ENCODE results near the gene SOX13.

SOX13 gene

GRCh38 chr1:204107892-204108291 is 35.0 kb downstream of the SOX13 start:
- Histone ChIP-seq H2AK5ac (ENCODE audit: low read length) (no peak overlapping the region), H3K4me2 (ENCODE audit: low read length) (no peak overlapping the region), H2BK120ac (ENCODE audit: insufficient read depth, low read length, poor library complexity) (no peak overlapping the region), H2BK5ac (ENCODE audit: low read depth, low read length, poor library complexity) (no peak overlapping the region), H3K4me1 (ENCODE audit: control insufficient read depth in 1 of 2, insufficient read depth in 2 of 2, low read length in 2 of 2) (peaks cover 15 to 25% of the 10 kb centered on the region in 2 experiments), H3K36me3 (ENCODE audit: control insufficient read depth in 1 of 2, insufficient read depth in 2 of 2, low read length in 2 of 2) (peaks cover 0 to 2% of the 10 kb centered on the region in 2 experiments), H3K4ac (ENCODE audit: low read depth, low read length) (peak overlapping the region; percentile 44), H3K79me2 (ENCODE audit: control insufficient read depth, insufficient read depth, low read length, poor library complexity) (peaks cover 21% of the 10 kb centered on the region), H3K14ac (ENCODE audit: low read length) (no peak overlapping the region), H4K91ac (ENCODE audit: low read depth, low read length) (no peak overlapping the region), H3K27me3 (ENCODE audit: insufficient read depth, low read length) (no peaks in the 10 kb centered on the region), H2AFZ (ENCODE audit: insufficient read depth, low read length, poor library complexity) (no peak overlapping the region), H3K79me1 (ENCODE audit: low read length) (peaks cover 17% of the 10 kb centered on the region), H4K8ac (ENCODE audit: low read depth, low read length) (no peak overlapping the region), H2BK12ac (ENCODE audit: low read length) (no peak overlapping the region), H3K18ac (ENCODE audit: low read length) (peak overlapping the region; percentile 20), H3K23ac (ENCODE audit: low read length) (no peak overlapping the region), H3K27ac (ENCODE audit: low read depth, low read length) (no peak overlapping the region), H4K12ac (ENCODE audit: low read depth, low read length) (no peak overlapping the region), H3K9ac (ENCODE audit: low read length) (no peak overlapping the region), H3K9me3 (ENCODE audit: insufficient read depth, low read depth, low read length) (no peaks in the 10 kb centered on the region), H3K4me3 (ENCODE audit: low read depth, low read length) (no peak overlapping the region)
- DNase-seq, result no peak
- no CpG with 5 or more reads among the region's 2 CpGs for WGBS (ENCODE audit: extremely low coverage, insufficient coverage, insufficient read length)

- no CpG with 5 or more reads among the region's 21 CpGs for WGBS (ENCODE audit: extremely low coverage, insufficient coverage, insufficient read length)
- no peak overlapping the region for H4K91ac ChIP-seq (ENCODE audit: low read depth, low read length)
- H3K9ac ChIP-seq (ENCODE audit: low read length), result no peak overlapping the region
These were observed 35.6 kb downstream of the SOX13 start for GRCh38 chr1:204108312-204109141.

GRCh38 chr1:204110894-204111633 is 38.1 kb downstream of the SOX13 start:
- no peak overlapping the region for H4K12ac ChIP-seq (ENCODE audit: low read depth, low read length)
- H2BK120ac ChIP-seq (ENCODE audit: insufficient read depth, low read length, poor library complexity), result no peak overlapping the region
- H3K23ac ChIP-seq (ENCODE audit: low read length), result peak overlapping the region; percentile 14
- no peaks in the 10 kb centered on the region for H3K27me3 ChIP-seq (ENCODE audit: insufficient read depth, low read length)
- no peak overlapping the region for H2BK12ac ChIP-seq (ENCODE audit: low read length)
- no CpG with 5 or more reads among the region's 5 CpGs for WGBS (ENCODE audit: extremely low coverage, insufficient coverage, insufficient read length)
- H3K14ac ChIP-seq (ENCODE audit: low read length), result no peak overlapping the region
- no peaks in the 10 kb centered on the region for H3K9me3 ChIP-seq (ENCODE audit: insufficient read depth, low read depth, low read length)
- H4K8ac ChIP-seq (ENCODE audit: low read depth, low read length), result no peak overlapping the region
- no peak overlapping the region for H3K27ac ChIP-seq (ENCODE audit: low read depth, low read length)
- H2AK5ac ChIP-seq (ENCODE audit: low read length), result no peak overlapping the region
- no peak overlapping the region for H2BK5ac ChIP-seq (ENCODE audit: low read depth, low read length, poor library complexity)
- H4K91ac ChIP-seq (ENCODE audit: low read depth, low read length), result no peak overlapping the region
- DNase-seq, result peak; percentile 83 to 95
- peaks cover 4 to 7% of the 10 kb centered on the region in 2 experiments for H3K36me3 ChIP-seq (ENCODE audit: control insufficient read depth in 1 of 2, insufficient read depth in 2 of 2, low read length in 2 of 2)
- H3K18ac ChIP-seq (ENCODE audit: low read length), result no peak overlapping the region
- H3K79me1 ChIP-seq (ENCODE audit: low read length), result peaks cover 3% of the 10 kb centered on the region
- peaks cover 14% of the 10 kb centered on the region for H3K79me2 ChIP-seq (ENCODE audit: control insufficient read depth, insufficient read depth, low read length, poor library complexity)
- H3K4me1 ChIP-seq (ENCODE audit: control insufficient read depth in 1 of 2, insufficient read depth in 2 of 2, low read length in 2 of 2), result peaks cover 2 to 5% of the 10 kb centered on the region in 2 experiments
- no peak overlapping the region for H3K9ac ChIP-seq (ENCODE audit: low read length)
- H2AFZ ChIP-seq (ENCODE audit: insufficient read depth, low read length, poor library complexity), result no peak overlapping the region
- H3K4me2 ChIP-seq (ENCODE audit: low read length), result no peak overlapping the region
- H3K4me3 ChIP-seq (ENCODE audit: low read depth, low read length), result no peak overlapping the region
- H3K4ac ChIP-seq (ENCODE audit: low read depth, low read length), result no peak overlapping the region

More at GRCh38 chr1:204108312-204109141, 35.6 kb downstream of the SOX13 start:
- H3K79me2 ChIP-seq (ENCODE audit: control insufficient read depth, insufficient read depth, low read length, poor library complexity), result peaks cover 20% of the 10 kb centered on the region
- H4K8ac ChIP-seq (ENCODE audit: low read depth, low read length), result no peak overlapping the region
- no peak overlapping the region for H2BK120ac ChIP-seq (ENCODE audit: insufficient read depth, low read length, poor library complexity)
- H3K4me2 ChIP-seq (ENCODE audit: low read length), result no peak overlapping the region
- peak overlapping the region; percentile 44 for H3K4ac ChIP-seq (ENCODE audit: low read depth, low read length)
- no peaks in the 10 kb centered on the region for H3K27me3 ChIP-seq (ENCODE audit: insufficient read depth, low read length)
- H3K4me1 ChIP-seq (ENCODE audit: control insufficient read depth in 1 of 2, insufficient read depth in 2 of 2, low read length in 2 of 2), result peaks cover 14 to 21% of the 10 kb centered on the region in 2 experiments
- H2AK5ac ChIP-seq (ENCODE audit: low read length), result no peak overlapping the region
- no peak overlapping the region for H3K23ac ChIP-seq (ENCODE audit: low read length)
- peaks cover 0 to 2% of the 10 kb centered on the region in 2 experiments for H3K36me3 ChIP-seq (ENCODE audit: control insufficient read depth in 1 of 2, insufficient read depth in 2 of 2, low read length in 2 of 2)
- H2BK12ac ChIP-seq (ENCODE audit: low read length), result no peak overlapping the region
- H2BK5ac ChIP-seq (ENCODE audit: low read depth, low read length, poor library complexity), result no peak overlapping the region
- no peak overlapping the region for H2AFZ ChIP-seq (ENCODE audit: insufficient read depth, low read length, poor library complexity)
- H3K18ac ChIP-seq (ENCODE audit: low read length), result peak overlapping the region; percentile 39
- no peak overlapping the region for H3K27ac ChIP-seq (ENCODE audit: low read depth, low read length)
- H3K79me1 ChIP-seq (ENCODE audit: low read length), result peaks cover 17% of the 10 kb centered on the region
- H4K12ac ChIP-seq (ENCODE audit: low read depth, low read length), result no peak overlapping the region
- DNase-seq, result no peak
- H3K4me3 ChIP-seq (ENCODE audit: low read depth, low read length), result no peak overlapping the region
- H3K9me3 ChIP-seq (ENCODE audit: insufficient read depth, low read depth, low read length), result no peaks in the 10 kb centered on the region
- H3K14ac ChIP-seq (ENCODE audit: low read length), result peak overlapping the region; percentile 17

- Histone ChIP-seq H2BK12ac (ENCODE audit: low read length) (no peak overlapping the region), H3K18ac (ENCODE audit: low read length) (peak overlapping the region; percentile 16), H3K9ac (ENCODE audit: low read length) (no peak overlapping the region), H4K91ac (ENCODE audit: low read depth, low read length) (no peak overlapping the region), H3K23ac (ENCODE audit: low read length) (no peak overlapping the region), H3K79me1 (ENCODE audit: low read length) (peaks cover 3% of the 10 kb centered on the region), H3K27ac (ENCODE audit: low read depth, low read length) (no peak overlapping the region), H3K79me2 (ENCODE audit: control insufficient read depth, insufficient read depth, low read length, poor library complexity) (peaks cover 7% of the 10 kb centered on the region), H2BK120ac (ENCODE audit: insufficient read depth, low read length, poor library complexity) (no peak overlapping the region), H4K8ac (ENCODE audit: low read depth, low read length) (no peak overlapping the region), H2AFZ (ENCODE audit: insufficient read depth, low read length, poor library complexity) (no peak overlapping the region), H3K9me3 (ENCODE audit: insufficient read depth, low read depth, low read length) (no peaks in the 10 kb centered on the region), H4K12ac (ENCODE audit: low read depth, low read length) (no peak overlapping the region), H3K4ac (ENCODE audit: low read depth, low read length) (peak overlapping the region; percentile 57), H3K4me3 (ENCODE audit: low read depth, low read length) (no peak overlapping the region), H2AK5ac (ENCODE audit: low read length) (no peak overlapping the region), H3K4me1 (ENCODE audit: control insufficient read depth in 1 of 2, insufficient read depth in 2 of 2, low read length in 2 of 2) (peaks cover 5 to 6% of the 10 kb centered on the region in 2 experiments), H2BK5ac (ENCODE audit: low read depth, low read length, poor library complexity) (no peak overlapping the region), H3K36me3 (ENCODE audit: control insufficient read depth in 1 of 2, insufficient read depth in 2 of 2, low read length in 2 of 2) (peaks cover 16 to 18% of the 10 kb centered on the region in 2 experiments), H3K14ac (ENCODE audit: low read length) (no peak overlapping the region), H3K27me3 (ENCODE audit: insufficient read depth, low read length) (no peaks in the 10 kb centered on the region), H3K4me2 (ENCODE audit: low read length) (no peak overlapping the region)
- WGBS (ENCODE audit: extremely low coverage, insufficient coverage, insufficient read length), result no CpG with 5 or more reads among the region's 11 CpGs
- DNase-seq, result no peak
These were observed 40.2 kb downstream of the SOX13 start for GRCh38 chr1:204112876-204113730.
